ENCODE results near the gene GABRA1.

GABRA1 gene

DNA sequence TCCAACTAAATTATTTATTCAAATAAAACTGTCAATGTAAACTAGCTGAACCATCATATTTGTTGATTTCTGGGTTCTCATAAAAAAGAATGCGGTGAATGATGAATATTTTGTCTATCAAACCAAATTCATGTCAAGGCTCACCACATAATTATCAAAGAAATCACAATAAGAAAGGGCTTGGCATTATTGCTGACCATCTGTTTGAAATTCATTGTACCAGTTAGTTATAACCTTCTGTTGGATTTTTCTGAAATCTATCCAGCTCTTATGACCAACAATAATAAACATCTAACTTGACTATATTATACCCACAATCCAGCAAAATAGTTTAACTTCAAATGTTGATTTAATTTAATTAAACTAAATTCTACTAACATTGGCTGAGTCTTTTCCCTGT, 53.1 kb downstream of the GABRA1 start:
- H3K36me3 ChIP-seq (ENCODE audit: control insufficient read depth, insufficient read depth, low read length): no peaks in the 10 kb centered on the region
- H3K79me2 ChIP-seq: no peaks in the 10 kb centered on the region
- H3K27ac ChIP-seq: no peak overlapping the region
- no peaks in the 10 kb centered on the region for H3K9me3 ChIP-seq (ENCODE audit: control insufficient read depth, low read length)
- TF ChIP-seq CTCF (IDR thresholded peaks at IDR 0.05): no peak
- no peak overlapping the region for H3K4me3 ChIP-seq (ENCODE audit: low read depth, low read length)
- H3K4me2 ChIP-seq (ENCODE audit: low read length): no peak overlapping the region
- H3K9ac ChIP-seq: no peak overlapping the region
- H2AFZ ChIP-seq: no peak overlapping the region
- H3K4me1 ChIP-seq: no peaks in the 10 kb centered on the region
- no peaks in the 10 kb centered on the region for H3K27me3 ChIP-seq (ENCODE audit: control insufficient read depth, insufficient read depth, low read length)

- no peaks in the 10 kb centered on the region for H3K4me1 ChIP-seq
- H3K27ac ChIP-seq: no peak overlapping the region
- H3K4me2 ChIP-seq (ENCODE audit: low read length): no peak overlapping the region
- H3K36me3 ChIP-seq (ENCODE audit: control insufficient read depth, insufficient read depth, low read length): no peaks in the 10 kb centered on the region
- no peak overlapping the region for H3K9ac ChIP-seq
- H2AFZ ChIP-seq: no peak overlapping the region
- no peak overlapping the region for H3K4me3 ChIP-seq (ENCODE audit: low read depth, low read length)
- H3K27me3 ChIP-seq (ENCODE audit: control insufficient read depth, insufficient read depth, low read length): no peaks in the 10 kb centered on the region
- H3K79me2 ChIP-seq: no peaks in the 10 kb centered on the region
- TF ChIP-seq CTCF (IDR thresholded peaks at IDR 0.05): no peak
- H3K9me3 ChIP-seq (ENCODE audit: control insufficient read depth, low read length): no peaks in the 10 kb centered on the region
These were observed 73.9 kb downstream of the GABRA1 start for GRCh38 chr5:161921781-161922180.

DNA sequence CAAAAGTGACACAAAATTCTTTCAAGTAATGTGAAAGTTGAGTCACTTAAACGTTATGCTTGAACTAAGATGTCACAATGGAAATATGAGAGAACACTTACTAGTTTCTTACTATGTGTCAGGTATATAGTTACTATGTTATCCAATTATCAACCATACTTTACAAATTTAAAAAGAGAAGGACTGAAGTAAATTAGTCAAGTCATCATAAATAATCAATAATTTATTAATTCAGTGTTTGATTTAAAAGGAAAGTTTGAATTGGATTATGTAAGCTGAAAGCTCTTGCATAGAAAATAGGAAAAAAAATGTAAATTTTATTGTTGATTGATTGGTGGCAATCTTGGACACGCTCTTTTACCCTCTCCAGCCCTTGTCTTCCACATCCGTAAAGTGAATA, 76.3 kb downstream of the GABRA1 start:
- no peak overlapping the region for H3K9ac ChIP-seq
- H3K27me3 ChIP-seq (ENCODE audit: control insufficient read depth, insufficient read depth, low read length): no peaks in the 10 kb centered on the region
- H3K27ac ChIP-seq: no peak overlapping the region
- H3K36me3 ChIP-seq (ENCODE audit: control insufficient read depth, insufficient read depth, low read length): no peaks in the 10 kb centered on the region
- H2AFZ ChIP-seq: no peak overlapping the region
- no peaks in the 10 kb centered on the region for H3K79me2 ChIP-seq
- no peaks in the 10 kb centered on the region for H3K9me3 ChIP-seq (ENCODE audit: control insufficient read depth, low read length)
- no peaks in the 10 kb centered on the region for H3K4me1 ChIP-seq
- H3K4me3 ChIP-seq (ENCODE audit: low read depth, low read length): no peak overlapping the region
- TF ChIP-seq CTCF (IDR thresholded peaks at IDR 0.05): no peak
- H3K4me2 ChIP-seq (ENCODE audit: low read length): no peak overlapping the region

DNA sequence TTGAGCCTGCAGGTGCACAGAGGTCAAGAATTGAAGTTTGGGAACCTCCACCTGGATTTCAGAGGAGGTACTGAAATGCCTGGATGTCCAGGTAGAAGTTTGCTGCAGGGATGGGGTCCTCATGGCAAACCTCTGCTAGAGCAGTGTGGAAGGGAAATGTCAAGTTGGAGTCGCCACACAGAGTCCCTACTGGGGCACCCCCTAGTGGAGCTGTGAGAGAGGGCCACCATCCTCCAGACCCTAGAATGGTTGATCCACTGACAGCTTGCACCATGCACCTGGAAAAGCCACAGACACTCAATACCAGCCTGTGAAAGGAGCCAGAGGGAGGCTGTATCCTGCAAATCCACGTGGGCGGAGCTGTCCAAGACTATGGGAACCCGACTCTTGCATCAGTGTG, 78.0 kb downstream of the GABRA1 start:
- H3K36me3 ChIP-seq (ENCODE audit: control insufficient read depth, insufficient read depth, low read length): no peaks in the 10 kb centered on the region
- H3K4me3 ChIP-seq (ENCODE audit: low read depth, low read length): no peak overlapping the region
- no peak overlapping the region for H3K4me2 ChIP-seq (ENCODE audit: low read length)
- H3K9me3 ChIP-seq (ENCODE audit: control insufficient read depth, low read length): no peaks in the 10 kb centered on the region
- no peak for TF ChIP-seq CTCF (IDR thresholded peaks at IDR 0.05)
- no peak overlapping the region for H2AFZ ChIP-seq
- no peak overlapping the region for H3K27ac ChIP-seq
- no peak overlapping the region for H3K9ac ChIP-seq
- H3K79me2 ChIP-seq: no peaks in the 10 kb centered on the region
- no peaks in the 10 kb centered on the region for H3K27me3 ChIP-seq (ENCODE audit: control insufficient read depth, insufficient read depth, low read length)
- no peaks in the 10 kb centered on the region for H3K4me1 ChIP-seq

DNA sequence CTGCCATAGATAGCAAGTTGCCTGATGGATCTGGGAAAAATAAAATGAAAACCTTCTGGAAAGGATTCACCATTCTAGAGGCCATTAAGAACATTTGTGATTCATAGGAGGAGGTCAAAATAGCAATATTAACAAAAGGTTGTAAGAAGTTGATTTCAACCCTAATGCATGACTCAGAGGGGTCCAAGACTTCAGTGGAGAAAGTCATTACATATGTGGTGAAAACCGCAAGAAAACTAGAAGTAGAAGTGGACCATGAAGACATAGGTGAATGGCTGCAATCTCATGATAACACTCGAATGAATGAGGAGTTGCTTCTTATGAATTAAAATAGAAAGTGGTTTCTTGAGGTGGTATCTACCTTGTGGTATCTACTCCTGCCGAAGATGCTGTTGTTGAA, 86.6 kb downstream of the GABRA1 start:
- no peaks in the 10 kb centered on the region for H3K4me1 ChIP-seq
- no peak overlapping the region for H3K9ac ChIP-seq
- H3K36me3 ChIP-seq (ENCODE audit: control insufficient read depth, insufficient read depth, low read length): no peaks in the 10 kb centered on the region
- no peaks in the 10 kb centered on the region for H3K9me3 ChIP-seq (ENCODE audit: control insufficient read depth, low read length)
- H3K27ac ChIP-seq: no peak overlapping the region
- no peak for TF ChIP-seq CTCF (IDR thresholded peaks at IDR 0.05)
- H3K4me3 ChIP-seq (ENCODE audit: low read depth, low read length): no peak overlapping the region
- H3K79me2 ChIP-seq: no peaks in the 10 kb centered on the region
- H2AFZ ChIP-seq: no peak overlapping the region
- no peak overlapping the region for H3K4me2 ChIP-seq (ENCODE audit: low read length)
- H3K27me3 ChIP-seq (ENCODE audit: control insufficient read depth, insufficient read depth, low read length): no peaks in the 10 kb centered on the region

All from parathyroid adenoma (tissue), 2 donors.